Posterior vena cava (tissue), 2 donors: ENCODE results near the gene GIMAP6. TPM values are rescaled to one million over a fixed set of nuclear protein-coding genes. Genes with fewer than 3 reads are reported as not detected.
A peak's percentile ranks its signal among the peaks of the same experiment; 100 is the strongest.
"Not testable (repeated sequence)": the region's sequence is repeated elsewhere in the genome, so short reads cannot be mapped to it uniquely, and the experiment has no call there.

Experiments
- DNase-seq: peaks from one replicate; pipeline ENCODE4 v3.0.0-alpha.2; 2020; ENCODE audit warnings: low spot score
- intact Hi-C, 2 donors: fragments of 100-400 bp; cut with DNase I; formaldehyde crosslinking; loops; one replicate each; pipeline versions ENCODE4 v1.14.1 to v1.14.2; 2022 to 2023
- total RNA-seq, 2 donors: library from RNA; stranded (reverse); fragmentation: NEBNext Ultra II Directional; extraction: Animal tissue kit (Norgen Biotek cat#: 25700); gene quantifications; one replicate each; pipeline ENCODE4 v1.2.1, GENCODE V29; 2021
- donor health status: DM: yes; HTN: yes; CAD: no.
- donor health status: DM: yes; HTN: yes; CAD: no.

The GIMAP6 gene
- total RNA-seq, 2 donors from 2014 or later = 24.5 to 33.3 TPM

DNA sequence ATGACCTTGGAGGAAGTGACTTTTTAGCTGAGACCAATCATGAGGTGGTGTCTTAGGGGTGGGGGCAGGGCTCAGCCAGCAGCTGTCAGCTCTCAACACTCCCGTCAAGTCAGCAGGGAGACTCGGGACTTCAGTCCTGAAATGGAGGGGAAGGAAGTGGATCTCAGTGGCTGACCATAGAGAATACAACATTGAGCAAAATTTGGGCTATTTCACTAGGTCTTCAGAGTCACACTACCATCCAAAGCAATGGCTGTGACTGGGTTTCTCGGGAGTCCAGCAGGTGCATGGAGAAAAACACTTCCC, 16.8 kb upstream of the GIMAP6 start:
- no peak for DNase-seq
- intact Hi-C loops = no loop called here

DNA sequence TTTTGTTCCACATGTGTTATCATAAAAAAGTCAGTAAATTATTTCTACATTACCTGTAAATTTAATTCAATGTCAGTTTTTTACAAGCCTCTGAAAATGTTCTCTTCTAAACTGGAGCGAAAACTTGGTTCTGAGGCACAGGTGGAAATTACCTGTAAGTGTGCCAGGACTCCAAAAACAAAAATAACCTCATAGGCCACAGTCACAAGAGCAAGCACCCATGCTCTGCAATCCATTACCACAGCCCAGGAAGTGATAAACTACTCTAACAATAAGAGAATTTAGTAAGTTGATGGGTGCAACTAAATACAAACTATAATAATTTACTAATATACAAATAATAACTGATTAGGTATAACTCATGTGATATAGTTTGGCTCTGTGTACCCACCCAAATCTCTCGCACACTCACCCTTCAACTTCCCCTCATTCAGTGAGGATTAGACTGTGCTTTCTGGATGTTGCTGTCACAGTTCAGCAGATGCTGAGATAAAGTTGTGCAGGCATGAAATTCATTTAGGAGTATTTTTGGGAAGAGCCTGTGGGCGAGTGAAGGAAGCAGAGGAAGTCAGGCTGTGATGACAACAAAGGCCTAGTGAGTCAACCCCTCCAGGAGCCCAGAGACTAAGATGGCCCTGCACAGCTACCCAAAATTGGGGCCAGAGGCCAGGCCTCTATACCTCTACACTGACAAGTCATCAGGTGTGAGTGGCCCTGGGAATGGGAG, 16.3 kb upstream of the GIMAP6 start:
- intact Hi-C loops = no loop called here
- no peak for DNase-seq

DNA sequence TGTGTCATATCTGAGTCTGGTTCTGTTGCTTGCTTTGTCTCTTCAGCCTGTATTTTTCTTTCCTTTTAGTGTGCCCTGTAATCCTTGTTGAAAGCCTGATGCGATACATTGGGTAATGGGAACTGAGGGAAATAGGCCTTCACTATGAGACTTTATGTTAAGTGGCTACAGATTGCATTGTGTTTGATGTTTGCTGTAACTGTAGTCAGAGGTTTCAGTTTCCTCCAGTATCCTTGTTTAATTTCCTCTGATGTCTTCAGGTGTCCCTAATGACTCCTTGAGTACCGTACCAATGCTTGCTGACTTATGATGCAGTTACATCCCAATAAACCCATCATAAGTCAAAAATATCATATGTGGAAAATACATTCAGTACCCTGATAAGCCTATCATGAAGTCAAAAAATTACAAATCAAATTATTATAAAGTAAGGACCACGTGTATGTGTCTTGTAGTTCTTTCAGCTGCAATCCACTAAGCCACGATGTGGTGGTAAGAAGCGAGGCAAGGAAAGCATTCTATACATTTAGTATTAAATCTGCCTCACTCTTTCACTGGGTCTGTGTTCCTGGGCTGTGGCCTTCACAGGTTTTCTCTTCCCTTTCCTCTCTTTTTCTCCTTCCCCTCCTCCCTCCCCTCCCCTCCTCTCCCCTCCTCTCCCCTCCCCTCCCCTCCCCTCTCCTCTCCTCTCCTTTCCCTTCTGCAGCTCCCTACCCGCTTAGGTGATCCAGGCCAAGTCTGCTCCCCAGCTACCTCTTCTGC, 13.3 kb upstream of the GIMAP6 start:
- intact Hi-C loops = no loop called here
- no peak for DNase-seq

DNA sequence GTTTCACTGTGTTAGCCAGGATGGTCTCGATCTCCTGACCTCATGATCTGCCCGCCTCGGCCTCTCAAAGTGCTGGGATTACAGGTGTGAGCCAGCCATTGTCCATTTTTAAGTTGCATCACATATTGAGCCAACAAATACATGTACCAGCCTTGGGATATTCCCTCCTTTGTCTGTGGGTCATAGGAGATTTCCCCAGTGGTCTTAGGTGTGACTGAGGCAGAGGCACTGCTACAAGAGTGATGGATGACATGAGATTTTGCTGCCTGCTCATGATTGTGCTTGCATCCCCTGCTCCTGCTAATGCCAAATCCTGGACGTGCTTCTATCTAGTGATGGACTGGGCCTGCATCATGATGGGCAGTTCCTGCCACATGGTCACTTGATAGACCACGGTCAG, 10.7 kb upstream of the GIMAP6 start:
- no peak for DNase-seq
- intact Hi-C loops = no loop called here

DNA sequence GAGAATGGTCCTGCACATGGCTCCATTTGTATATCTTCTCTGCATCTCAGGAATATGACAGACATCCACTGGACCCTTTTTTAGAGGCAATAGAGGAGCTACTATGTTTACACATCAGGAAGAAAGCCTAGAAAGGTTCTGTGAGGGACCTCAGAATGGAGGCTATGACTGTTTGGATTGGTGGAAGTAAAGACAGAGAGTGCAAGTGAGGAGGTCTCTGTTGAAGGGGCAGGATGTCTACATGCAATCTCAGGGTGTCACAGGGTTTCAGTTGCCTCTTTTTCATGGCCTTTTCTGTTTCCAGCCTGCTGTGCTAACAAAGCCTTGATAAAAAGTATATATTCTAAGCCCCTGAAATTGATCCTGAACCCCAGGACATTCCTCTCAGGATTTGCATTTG, 9.7 kb upstream of the GIMAP6 start:
- intact Hi-C loops = no loop called here
- no peak for DNase-seq

DNA sequence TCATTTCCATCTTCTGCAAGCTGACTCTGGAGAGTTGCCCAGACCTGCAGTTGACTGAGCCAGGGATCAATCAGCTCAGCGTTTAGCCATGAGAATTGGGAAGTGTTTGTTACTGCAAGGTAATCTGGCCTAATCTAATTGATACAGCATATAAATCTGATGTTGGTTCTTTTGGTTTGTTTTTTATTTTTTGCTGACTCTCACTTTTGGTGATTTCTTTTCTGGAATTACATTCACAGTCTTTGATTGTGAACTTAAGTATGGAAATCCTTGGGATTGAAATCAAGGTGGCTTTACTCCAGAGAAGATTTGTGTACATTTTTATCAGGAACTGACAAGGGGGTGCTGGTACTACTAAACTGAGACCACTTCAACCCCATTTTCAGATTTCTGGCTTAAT, 1.7 kb upstream of the GIMAP6 start:
- DNase-seq = no peak
- intact Hi-C loops = no loop called here

DNA sequence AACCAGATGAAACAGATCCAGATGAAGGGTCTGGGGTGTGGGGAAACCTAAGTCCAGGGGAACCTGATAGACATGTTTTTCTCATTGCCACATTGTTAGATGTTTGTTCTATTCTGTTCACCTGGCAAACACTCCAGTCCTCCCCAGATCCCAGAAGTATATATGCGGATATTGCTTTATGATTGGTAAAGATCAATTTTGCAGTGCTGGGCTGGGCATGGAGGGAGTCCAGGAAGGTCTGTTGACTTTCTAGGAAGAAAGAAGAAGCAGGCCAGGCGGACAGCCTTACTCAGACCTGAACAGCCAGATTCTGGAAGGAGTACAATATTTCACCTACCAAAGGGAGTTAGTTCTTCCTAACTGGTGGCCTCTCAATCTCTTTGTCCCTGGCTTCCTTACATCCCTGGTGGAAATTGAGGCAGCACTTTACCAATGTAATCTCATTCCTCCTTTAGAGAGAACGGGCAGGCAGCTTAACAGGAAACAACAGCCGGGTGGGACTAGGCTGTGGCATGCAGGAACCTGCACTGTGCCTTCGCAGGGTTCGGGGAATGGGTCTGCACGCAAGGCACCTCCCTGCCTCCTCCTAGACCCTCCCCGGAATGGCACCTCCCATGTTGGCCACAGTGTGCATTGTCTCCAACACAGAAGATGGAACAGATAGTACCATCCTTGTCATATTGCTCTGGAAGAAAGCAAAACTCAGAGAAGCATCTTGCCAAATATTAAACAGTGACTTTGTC, 930 bp downstream of the GIMAP6 start:
- peak; percentile 83 for DNase-seq
- intact Hi-C loops = no loop called here

DNA sequence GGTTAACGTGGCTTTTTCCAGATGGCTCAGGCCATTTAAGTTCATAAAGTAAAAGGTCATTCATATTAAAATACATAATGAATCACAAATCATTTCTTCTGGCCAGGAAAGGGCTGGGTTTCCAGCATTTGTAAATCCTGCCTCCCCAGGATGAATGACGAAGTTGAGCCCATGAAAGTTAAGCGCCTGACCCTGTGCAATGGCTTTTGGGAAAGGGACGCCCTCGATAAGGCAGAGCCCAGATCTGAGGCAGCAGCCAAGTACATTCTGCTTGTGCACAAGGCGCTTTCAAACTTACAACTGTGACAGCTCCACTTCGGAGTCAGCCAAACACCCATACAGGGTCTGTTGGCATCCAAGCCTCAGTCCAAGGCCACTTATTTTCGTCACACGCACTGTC, 2.8 kb downstream of the GIMAP6 start:
- no peak for DNase-seq
- intact Hi-C loops = no loop called here

DNA sequence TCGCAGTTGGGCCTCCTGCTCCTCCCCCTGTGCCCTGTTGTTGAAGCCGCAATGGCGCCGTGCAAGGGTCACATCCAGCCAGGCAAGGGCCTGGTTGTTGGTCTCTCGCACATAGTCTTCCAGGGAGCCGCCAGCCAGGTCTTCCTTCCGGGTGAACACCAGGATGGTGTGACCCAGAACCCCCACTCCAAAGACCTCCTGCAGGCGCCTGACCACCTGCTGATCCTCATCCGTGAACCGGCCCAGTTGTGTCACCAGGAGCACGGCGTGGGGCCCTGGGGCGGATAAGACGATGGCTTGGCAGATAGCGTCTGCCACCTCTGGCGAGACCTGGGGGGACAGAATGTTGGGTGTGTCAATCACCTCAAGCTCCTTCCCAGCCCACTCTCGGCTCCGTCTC, 4.2 kb downstream of the GIMAP6 start:
- DNase-seq = no peak
- intact Hi-C loops = no loop called here

DNA sequence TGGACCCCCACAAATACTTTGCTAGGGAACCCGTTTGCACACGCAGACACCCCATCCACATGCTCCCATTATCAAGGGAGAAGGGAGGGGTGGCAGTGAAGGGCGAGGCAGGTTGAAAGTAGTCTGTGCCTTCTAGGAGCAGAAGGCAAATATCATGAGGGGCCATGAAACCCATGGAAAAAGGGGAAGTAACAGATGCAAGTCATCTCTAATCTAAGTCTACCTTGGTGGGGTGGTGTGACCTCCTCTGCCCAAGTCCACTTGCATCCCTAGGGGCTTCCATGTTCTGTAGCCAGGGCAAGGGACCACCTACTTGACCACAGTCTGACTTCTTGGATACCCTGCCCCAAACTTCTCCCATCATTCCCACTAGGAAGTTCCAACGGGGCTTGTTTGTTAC, 5.5 kb downstream of the GIMAP6 start:
- intact Hi-C loops = no loop called here
- DNase-seq = no peak

DNA sequence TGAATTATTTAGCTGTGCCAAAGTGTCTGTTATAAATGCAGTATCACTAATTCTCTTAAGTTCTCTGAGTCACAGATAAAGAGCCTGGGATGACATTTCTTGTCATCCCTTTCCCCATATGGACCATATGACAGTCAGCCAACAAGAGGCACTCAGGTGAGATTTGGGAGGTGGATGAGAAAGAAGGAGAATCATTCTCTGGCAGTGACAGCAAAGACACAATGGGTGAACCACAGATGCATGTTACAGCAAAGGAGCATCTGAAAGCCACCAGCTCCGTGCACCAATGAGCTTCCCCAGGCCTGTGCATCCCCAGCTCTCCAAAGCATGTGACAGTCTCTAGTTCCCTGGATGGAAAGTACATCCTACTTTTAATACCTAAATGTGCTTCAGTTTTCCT, 10.8 kb downstream of the GIMAP6 start:
- intact Hi-C loops = no loop called here
- no peak for DNase-seq

DNA sequence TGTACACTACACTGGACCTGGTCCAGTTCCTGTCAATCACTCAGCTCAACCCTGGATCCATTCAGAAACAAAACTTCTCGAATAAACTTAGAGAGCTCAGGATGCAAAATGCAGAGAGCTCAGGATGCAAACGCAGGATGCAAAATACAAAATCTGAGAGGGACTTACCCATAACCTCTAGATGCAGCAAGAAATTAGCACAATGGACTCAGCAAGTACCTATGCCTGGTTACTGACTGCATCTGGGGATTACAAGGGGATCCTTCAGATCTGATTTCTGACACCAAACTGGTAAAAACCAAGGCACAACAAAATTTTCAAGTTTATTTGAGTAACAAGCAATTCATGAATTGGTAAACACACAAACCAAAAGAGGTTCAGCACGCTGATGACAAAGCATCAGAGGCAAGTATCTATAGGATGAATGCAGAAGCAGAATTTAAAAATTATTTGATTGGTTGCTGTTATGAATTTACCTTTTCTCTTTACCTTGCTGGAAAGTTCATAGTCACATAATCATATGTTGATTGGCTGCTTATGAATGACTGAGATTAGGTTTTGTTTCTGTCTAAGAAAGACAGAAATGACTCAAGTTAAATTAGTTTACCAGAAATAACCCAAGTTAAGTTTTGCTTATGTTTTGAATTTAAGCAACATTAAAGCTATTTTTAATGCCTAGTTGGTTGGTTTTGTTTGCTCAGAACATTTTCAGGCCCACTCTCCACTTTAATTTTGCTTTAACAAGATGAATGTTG, 11.4 kb downstream of the GIMAP6 start:
- no peak for DNase-seq
- intact Hi-C loops = no loop called here

DNA sequence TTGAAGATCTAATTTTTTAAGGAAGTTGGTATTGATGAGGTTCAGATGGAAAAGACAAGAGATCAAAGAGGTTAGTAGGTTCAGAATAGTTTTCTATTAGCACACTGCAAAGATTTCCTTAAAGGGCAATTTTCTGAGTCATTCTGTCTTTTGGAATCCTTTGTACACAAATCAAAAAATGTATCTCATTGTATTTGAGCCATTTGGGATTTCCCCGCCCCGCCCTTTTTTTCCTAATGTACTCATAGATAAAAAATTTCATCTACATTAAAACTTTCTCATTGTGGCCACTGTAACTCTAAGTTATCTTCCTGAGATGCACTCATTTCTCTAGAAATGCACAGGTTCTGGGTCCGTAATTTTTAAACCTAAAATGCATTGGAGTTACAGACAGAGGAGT, 12.1 kb downstream of the GIMAP6 start:
- DNase-seq = no peak
- intact Hi-C loops = no loop called here

DNA sequence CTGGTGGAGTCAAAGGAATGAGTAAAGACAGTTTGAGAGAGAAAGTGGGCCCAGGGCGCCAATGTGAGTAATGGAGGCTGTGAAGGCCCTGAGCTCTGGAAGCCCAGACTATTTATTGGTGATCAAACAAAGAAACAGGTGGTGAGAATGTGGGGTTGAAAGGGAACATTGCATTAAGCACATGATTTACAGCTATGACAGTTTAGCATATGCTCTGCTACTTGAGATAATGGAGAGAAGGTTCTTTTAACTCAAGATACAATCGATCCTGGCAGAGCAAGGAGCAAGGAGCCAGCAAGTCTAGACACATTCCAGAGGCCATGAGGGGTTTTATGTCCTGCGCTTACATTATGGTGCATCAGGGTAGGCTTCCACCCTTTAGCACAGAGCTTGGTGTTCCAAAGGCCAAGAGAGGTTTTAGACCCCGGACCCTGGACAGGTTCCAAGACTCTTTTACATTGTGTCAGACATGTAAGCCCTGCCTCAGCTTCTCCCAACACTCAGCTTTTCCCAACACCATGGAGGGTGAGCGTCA, 16.9 kb downstream of the GIMAP6 start:
- DNase-seq, intact Hi-C loops: not testable (repeated sequence)

DNA sequence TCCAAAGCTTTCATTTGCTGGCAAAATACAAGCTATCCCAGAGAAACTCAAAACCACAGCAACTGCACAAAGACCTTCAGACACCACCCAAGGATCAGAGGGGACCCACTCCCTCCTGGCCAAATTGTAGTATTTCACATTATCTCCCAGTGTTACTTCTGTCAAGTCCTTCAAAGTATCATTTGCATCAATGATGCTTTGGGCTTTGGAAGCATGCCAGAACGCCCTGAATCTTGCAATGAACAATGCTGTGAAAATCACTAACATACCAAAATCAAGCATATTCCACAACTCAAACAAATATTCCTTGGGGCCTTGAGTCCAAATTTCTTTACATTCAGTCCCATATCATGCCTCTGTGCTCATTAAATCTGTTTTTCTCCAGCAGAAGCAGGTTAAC, 17.8 kb downstream of the GIMAP6 start:
- DNase-seq, intact Hi-C loops: not testable (repeated sequence)

DNA sequence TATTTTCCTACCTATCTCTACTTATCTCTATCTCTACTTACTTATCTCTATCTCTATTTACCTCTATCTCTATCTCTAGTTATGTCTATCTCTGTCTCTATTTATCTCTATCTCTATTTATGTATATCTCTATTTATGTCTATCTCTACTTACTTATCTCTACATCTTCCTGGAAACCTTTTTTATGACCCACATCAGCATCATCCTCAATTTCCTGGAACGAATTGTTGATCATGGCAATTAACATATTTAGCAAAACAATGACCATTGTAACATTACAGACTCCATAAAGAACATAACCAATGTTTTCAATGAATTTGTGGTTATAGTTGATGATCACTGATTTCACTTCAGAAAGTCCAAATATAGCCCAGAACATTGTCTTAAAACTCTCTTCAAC, 18.3 kb downstream of the GIMAP6 start:
- intact Hi-C loops = no loop called here
- no peak for DNase-seq

DNA sequence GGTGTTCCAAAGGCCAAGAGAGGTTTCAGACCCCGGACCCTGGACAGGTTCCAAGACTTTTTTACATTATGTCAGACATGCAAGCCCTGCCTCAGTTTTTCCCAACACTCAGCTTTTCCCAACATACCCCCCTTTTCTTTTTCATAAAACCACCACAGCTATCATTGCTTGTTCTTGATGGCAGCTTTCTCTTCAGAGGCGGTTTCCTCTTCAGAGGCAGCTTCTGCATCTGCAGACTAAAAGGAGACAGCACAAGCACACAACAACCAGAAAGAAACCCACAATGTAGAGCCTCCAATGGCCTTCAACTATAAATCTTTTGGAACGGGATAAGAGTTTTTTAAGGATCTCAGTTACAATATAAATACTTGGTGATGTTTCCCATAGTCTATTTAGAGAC, 19.3 kb downstream of the GIMAP6 start:
- intact Hi-C loops = no loop called here
- DNase-seq = no peak

DNA sequence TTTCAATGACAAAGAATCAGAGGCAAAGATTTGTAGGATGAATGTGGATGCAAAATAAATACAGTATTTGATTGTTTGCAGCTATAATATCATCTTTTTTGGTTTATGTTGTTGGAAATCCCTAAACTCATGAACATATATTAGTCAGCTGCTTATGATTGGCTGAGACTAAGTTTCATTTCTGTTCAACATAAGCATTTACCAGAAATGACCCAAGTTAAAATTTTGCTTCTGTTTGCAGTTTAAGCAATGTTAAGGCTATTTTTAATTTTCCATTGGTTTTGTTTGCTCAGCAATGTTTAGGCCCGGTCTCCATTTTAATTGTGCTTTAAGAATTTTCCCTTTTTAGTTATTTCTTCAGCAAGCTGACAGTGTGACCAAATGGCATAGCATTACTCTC, 22.0 kb downstream of the GIMAP6 start:
- intact Hi-C loops = no loop called here

DNA sequence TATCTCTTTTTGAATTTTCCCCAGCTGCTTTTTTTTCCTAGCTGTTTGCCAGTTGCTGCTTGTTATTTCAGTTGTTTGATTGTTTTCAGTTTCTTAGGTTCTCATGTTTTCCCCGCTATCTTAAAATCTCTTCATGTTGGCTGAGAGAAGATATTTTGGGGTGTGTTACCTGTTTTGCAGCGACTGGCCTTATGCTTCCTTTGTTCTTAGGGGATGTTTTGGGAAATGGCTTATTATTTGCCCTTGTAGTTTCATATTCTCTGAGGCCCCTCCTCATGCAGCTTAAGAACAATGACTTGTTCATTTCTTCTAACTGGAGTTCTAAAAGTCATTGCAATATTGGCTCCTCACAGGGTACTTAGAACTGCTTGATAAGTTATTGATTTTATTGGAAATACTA, 28.6 kb downstream of the GIMAP6 start:
- intact Hi-C loops, DNase-seq: not testable (repeated sequence)

More for the DNA sequence above, 22.0 kb downstream of the GIMAP6 start:
- no peak for DNase-seq

DNA sequence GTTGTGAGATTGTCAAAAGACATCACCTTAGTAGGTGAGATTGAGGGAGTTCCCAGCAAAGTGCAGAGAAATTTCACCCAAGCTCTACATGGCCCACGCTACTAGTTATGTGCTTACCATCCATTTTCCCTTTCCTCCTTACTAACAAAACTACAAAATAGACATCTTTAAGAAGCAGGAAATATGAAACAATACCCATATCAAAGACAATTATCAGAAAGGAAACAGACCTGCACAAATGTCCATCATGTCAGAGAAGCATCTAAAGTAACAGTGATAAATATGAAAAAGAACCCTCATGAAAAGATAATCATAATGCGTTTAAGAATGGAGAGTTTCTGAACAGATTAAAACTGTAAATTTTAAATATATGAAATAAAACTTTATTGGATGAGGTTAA, 36.8 kb downstream of the GIMAP6 start:
- intact Hi-C loops = no loop called here
- DNase-seq = no peak
